CD14-positive monocyte (primary cell): Measurements from ENCODE around the gene AKAP8L. TPM values are rescaled to one million over a fixed set of nuclear protein-coding genes. Genes with fewer than 3 reads are reported as not detected.

ENCODE experiments used
- DNase-seq, 3 donors: peaks; one replicate each; pipeline ENCODE4 v3.0.0-alpha.2; 2011 to 2022
- H2AFZ ChIP-seq: 2 replicates; pipeline ENCODE4 v1.6.0; 2012; ENCODE audit warnings: mild to moderate bottlenecking, low read depth, low read length, inconsistent platforms; ENCODE audit not compliant: insufficient read depth, poor library complexity, severe bottlenecking
- H3K27ac ChIP-seq, 2 donors: 1 replicate in 1 of 2; 2 replicates in 1 of 2; pipeline ENCODE4 v1.5.1; 2012 to 2013; ENCODE audit warnings: low read length in 2 of 2, control low read depth in 1 of 2, inconsistent platforms in 1 of 2, low read depth in 1 of 2, mild to moderate bottlenecking in 1 of 2
- H3K27me3 ChIP-seq, 2 donors: one replicate each; pipeline versions ENCODE4 v1.6.0 to v1.6.1; 2011 to 2013; ENCODE audit warnings: low read length in 2 of 2; ENCODE audit not compliant: control insufficient read depth in 2 of 2, insufficient read depth in 2 of 2
- H3K36me3 ChIP-seq, 2 donors: replicated peaks in 1 of 2; 1 replicate in 1 of 2; 2 replicates in 1 of 2; pipeline versions ENCODE4 v1.5.1 to v1.6.1; 2012 to 2013; ENCODE audit warnings: low read length in 2 of 2, control low read depth in 1 of 2, inconsistent platforms in 1 of 2, mild to moderate bottlenecking in 1 of 2; ENCODE audit not compliant: insufficient read depth in 2 of 2, control insufficient read depth in 1 of 2
- H3K4me1 ChIP-seq, 2 donors: 1 replicate in 1 of 2; 2 replicates in 1 of 2; pipeline versions ENCODE4 v1.5.1 to v1.6.1; 2012 to 2013; ENCODE audit warnings: low read length in 2 of 2, control low read depth in 1 of 2, inconsistent platforms in 1 of 2, mild to moderate bottlenecking in 1 of 2, moderate library complexity in 1 of 2; ENCODE audit not compliant: insufficient read depth in 2 of 2, control insufficient read depth in 1 of 2
- H3K4me2 ChIP-seq: replicated peaks from 2 replicates; pipeline ENCODE3; 2012; ENCODE audit warnings: low read length, moderate library complexity, mild to moderate bottlenecking; ENCODE audit not compliant: poor library complexity, severe bottlenecking; ENCODE audit errors: extremely low read depth
- H3K4me3 ChIP-seq, 3 experiments: fragments of 200-600 bp in 1 of 3; sonication (generic) in 1 of 3; replicated peaks in 1 of 3; 1 replicate in 2 of 3; 2 replicates in 1 of 3; pipeline ENCODE4 v1.5.1; 2011 to 2013; ENCODE audit warnings: low read length in 3 of 3, mild to moderate bottlenecking in 3 of 3, control low read depth in 2 of 3, low read depth in 2 of 3, inconsistent platforms in 1 of 3, moderate library complexity in 1 of 3
- H3K79me2 ChIP-seq: 2 replicates; pipeline ENCODE4 v1.6.0; 2012; ENCODE audit warnings: mild to moderate bottlenecking, control low read depth, inconsistent platforms, low read length, moderate library complexity; ENCODE audit not compliant: insufficient read depth
- H3K9ac ChIP-seq: 2 replicates; pipeline ENCODE4 v1.6.0; 2017; ENCODE audit warnings: low read length, mild to moderate bottlenecking; ENCODE audit not compliant: insufficient read depth, poor library complexity, severe bottlenecking
- H3K9me3 ChIP-seq, 2 donors: replicated peaks in 1 of 2; 1 replicate in 1 of 2; 2 replicates in 1 of 2; pipeline versions ENCODE4 v1.5.1 to v1.6.1; 2012 to 2013; ENCODE audit warnings: low read length in 2 of 2, control low read depth in 1 of 2; ENCODE audit not compliant: control insufficient read depth in 1 of 2, insufficient read depth in 1 of 2
- H4K20me1 ChIP-seq: 2 replicates; pipeline ENCODE4 v1.6.0; 2012; ENCODE audit warnings: mild to moderate bottlenecking, low read length, control low read depth, moderate library complexity; ENCODE audit not compliant: insufficient read depth
- H3K27ac Mint-ChIP-seq, 7 donors: one replicate each; pipeline ENCODE4 v1.8.0; 2020; ENCODE audit warnings: mild to moderate bottlenecking in 7 of 7, mixed read lengths in 7 of 7, moderate library complexity in 6 of 7, inconsistent platforms in 2 of 7
- H3K27me3 Mint-ChIP-seq, 3 donors: one replicate each; pipeline ENCODE4 v1.8.0; 2021 to 2022; ENCODE audit warnings: low read depth in 3 of 3, mild to moderate bottlenecking in 3 of 3, mixed read lengths in 3 of 3, moderate library complexity in 3 of 3, inconsistent platforms in 1 of 3
- H3K36me3 Mint-ChIP-seq, 2 donors: one replicate each; pipeline ENCODE4 v1.8.0; 2020; ENCODE audit warnings: mixed read lengths in 2 of 2, inconsistent platforms in 1 of 2, mild to moderate bottlenecking in 1 of 2
- H3K4me1 Mint-ChIP-seq: one replicate; pipeline ENCODE4 v1.8.0; 2020; ENCODE audit warnings: mild to moderate bottlenecking, mixed read lengths
- H3K4me3 Mint-ChIP-seq, 2 donors: one replicate each; pipeline ENCODE4 v1.8.0; 2020; ENCODE audit warnings: mild to moderate bottlenecking in 2 of 2, mixed read lengths in 2 of 2, moderate library complexity in 1 of 2
- H3K9me3 Mint-ChIP-seq, 7 donors: one replicate each; pipeline ENCODE4 v1.8.0; 2020 to 2022; ENCODE audit warnings: mixed read lengths in 7 of 7, mild to moderate bottlenecking in 6 of 7, moderate library complexity in 6 of 7, inconsistent platforms in 2 of 7
- CTCF ChIP-seq: fragments of 200-600 bp; IDR thresholded peaks from one replicate; pipeline ENCODE4 v1.8.0; 2022; ENCODE audit warnings: antibody characterized with exemption, mild to moderate bottlenecking
- WGBS: methylation state at CpG from one replicate; pipeline ENCODE4 v1.1.5; 2013; ENCODE audit warnings: missing lambda C conversion rate; ENCODE audit not compliant: insufficient coverage; 5-methylcytosine and 5-hydroxymethylcytosine counted together
- intact Hi-C, 2 donors: fragments of 100-400 bp; cut with micrococcal nuclease; formaldehyde crosslinking; loops; one replicate each; pipeline versions ENCODE4 v1.15.0 to v1.15.1; 2023
- polyA plus RNA-seq, 3 donors: library from polyadenylated mRNA; depleted of rRNA in 1 of 3; unstranded in 2 of 3; stranded (reverse) in 1 of 3; fragments of 300-500 nt in 2 of 3; fragments of >200 nt in 1 of 3; fragmentation: Illumina TruSeq in 2 of 3; gene quantifications; 1 replicate in 2 of 3; 2 replicates in 1 of 3; pipeline ENCODE4 v1.2.3, GENCODE V29; 2012 to 2021

Gene AKAP8L
- polyA plus RNA-seq, 3 donors = 21.4 to 103 (median 39.0) TPM

GRCh38 chr19:15399635-15400034, 19.2 kb downstream of the AKAP8L start:
- 100% methylated on average over 8 of the region's 14 CpGs for WGBS
- Histone ChIP-seq H3K4me1 (no peaks in the 10 kb centered on the region), H3K4me3 (no peak overlapping the region), H3K27me3 (no peaks in the 10 kb centered on the region), H3K9me3 (no peaks in the 10 kb centered on the region), H3K27ac (no peak overlapping the region), H3K4me2 (no peak overlapping the region), H3K9ac (no peak overlapping the region), H3K36me3 (peaks cover 86 to 100% of the 10 kb centered on the region in 2 donors), H4K20me1 (peaks cover 82% of the 10 kb centered on the region), H3K79me2 (peaks cover 38% of the 10 kb centered on the region), H2AFZ (no peak overlapping the region)
- H3K4me1 Mint-ChIP-seq = peaks cover 2% of the 10 kb centered on the region
- H3K9me3 Mint-ChIP-seq = peaks cover 0 to 1% (median 0%) of the 10 kb centered on the region in 7 donors
- H3K36me3 Mint-ChIP-seq = peaks cover 69 to 85% of the 10 kb centered on the region in 2 donors
- DNase-seq = no peak
- no peaks in the 10 kb centered on the region for H3K27me3 Mint-ChIP-seq
- intact Hi-C loops = no loop called here
- no peak overlapping the region for H3K27ac Mint-ChIP-seq
- no peak overlapping the region for H3K4me3 Mint-ChIP-seq
- TF ChIP-seq CTCF = no peak

GRCh38 chr19:15399234-15399515, 19.6 kb downstream of the AKAP8L start:
- WGBS = 99% methylated on average over 8 of the region's 8 CpGs
- Histone ChIP-seq H3K4me3 (no peak overlapping the region), H3K4me2 (no peak overlapping the region), H3K27me3 (no peaks in the 10 kb centered on the region), H3K79me2 (peaks cover 34% of the 10 kb centered on the region), H3K9ac (no peak overlapping the region), H4K20me1 (peaks cover 82% of the 10 kb centered on the region), H3K36me3 (peaks cover 86 to 100% of the 10 kb centered on the region in 2 donors), H3K4me1 (no peaks in the 10 kb centered on the region), H3K9me3 (no peaks in the 10 kb centered on the region), H2AFZ (no peak overlapping the region), H3K27ac (no peak overlapping the region)
- Mint-ChIP-seq H3K27ac (peak overlapping the region in 1 of 7 donors; percentile 26), H3K36me3 (peaks cover 73 to 87% of the 10 kb centered on the region in 2 donors), H3K27me3 (no peaks in the 10 kb centered on the region), H3K4me1 (no peaks in the 10 kb centered on the region), H3K4me3 (no peak overlapping the region), H3K9me3 (peaks cover 0 to 1% (median 0%) of the 10 kb centered on the region in 7 donors)
- no peak for TF ChIP-seq CTCF
- DNase-seq = no peak
- intact Hi-C loops = no loop called here
